HCT116 (cell line): ENCODE data around the gene NMD3. TPM values are rescaled to one million over a fixed set of nuclear protein-coding genes. Genes with fewer than 3 reads are reported as not detected.

Experiments
- ATAC-seq: fragments of 200-7000 bp; cut with Tn5 transposase; 2 replicates; pipeline ENCODE4 v1.9.1; 2020; ENCODE audit warnings: mild to moderate bottlenecking, moderate library complexity
- BruUV-seq: library from RNA; stranded (reverse); fragments of 400-500 nt; replicated peaks from 2 replicates; lab custom pipeline; 2021; lab: Mats Ljungman, UMichigan
- CTCF ChIA-PET: fragments of 300-600 bp; sonication (Branson Sonifier 250); formaldehyde crosslinking; loops from one replicate; lab custom pipeline; 2021; ENCODE audit warnings: antibody characterized with exemption; lab: Charles Lee
- POLR2A ChIA-PET: fragments of 300-600, 350-600 bp; sonication (Branson Sonifier 250); formaldehyde crosslinking; loops from one replicate; lab custom pipeline; 2021; ENCODE audit warnings: antibody characterized with exemption; lab: Charles Lee
- RAD21 ChIA-PET, 2 experiments: fragments of 300-600 bp; sonication (Branson Sonifier 250); formaldehyde crosslinking; loops; one replicate each; lab custom pipeline; 2023; ENCODE audit warnings: low total read pairs in 2 of 2; ENCODE audit not compliant: uncharacterized antibody in 2 of 2, unreplicated experiment in 2 of 2, low non-redundant PET in 1 of 2; lab: Charles Lee
- DNase-seq: peaks from one replicate; pipeline ENCODE4 v3.0.0-alpha.2; 2010; ENCODE audit warnings: low read depth, low spot score
- H2AFZ ChIP-seq: fragments of 200-600 bp; shearing (Covaris generic), sonication (generic); 2 replicates; pipeline ENCODE4 v1.6.1; 2017; ENCODE audit warnings: low read depth, mixed run types, mixed read lengths, antibody characterized with exemption, low read length; ENCODE audit not compliant: poor library complexity, severe bottlenecking
- H3K27ac ChIP-seq: 2 replicates; pipeline ENCODE4 v1.5.1; 2012; ENCODE audit warnings: low read depth, low read length
- H3K27me3 ChIP-seq: fragments of 200-600 bp; sonication (generic); 2 replicates; pipeline ENCODE4 v1.6.1; 2016; ENCODE audit warnings: mixed run types, low read length, mixed read lengths; ENCODE audit not compliant: insufficient read depth
- H3K36me3 ChIP-seq, 2 experiments: fragments of 200-500 bp in 1 of 2; fragments of 200-600 bp in 1 of 2; sonication (Bioruptor generic) in 1 of 2; sonication (generic) in 1 of 2; 2 replicates each; pipeline versions ENCODE4 v1.5.1 to v1.6.1; 2014 to 2016; ENCODE audit warnings: low read length in 2 of 2, inconsistent platforms in 1 of 2, mixed read lengths in 1 of 2, mixed run types in 1 of 2; ENCODE audit not compliant: insufficient read depth in 2 of 2, control insufficient read depth in 1 of 2
- H3K4me1 ChIP-seq, 2 experiments: fragments of 200-600 bp in 1 of 2; sonication (generic) in 1 of 2; 2 replicates each; pipeline versions ENCODE4 v1.5.1 to v1.6.1; 2012 to 2017; ENCODE audit warnings: low read length in 2 of 2, inconsistent platforms in 1 of 2, mild to moderate bottlenecking in 1 of 2, mixed read lengths in 1 of 2, mixed run types in 1 of 2, moderate library complexity in 1 of 2; ENCODE audit not compliant: insufficient read depth in 2 of 2, control insufficient read depth in 1 of 2
- H3K4me2 ChIP-seq: fragments of 200-600 bp; sonication (generic); 2 replicates; pipeline ENCODE4 v1.6.1; 2017; ENCODE audit warnings: mixed run types, low read length, mixed read lengths
- H3K4me3 ChIP-seq, 2 experiments: fragments of 200-600 bp in 1 of 2; sonication (generic) in 1 of 2; replicated peaks in 1 of 2; 2 replicates each; pipeline ENCODE4 v1.5.1; 2011 to 2016; ENCODE audit warnings: low read length in 2 of 2, control low read depth in 1 of 2, low read depth in 1 of 2, mild to moderate bottlenecking in 1 of 2, mixed read lengths in 1 of 2, mixed run types in 1 of 2
- H3K79me2 ChIP-seq: fragments of 200-600 bp; sonication (generic); 2 replicates; pipeline ENCODE4 v1.6.1; 2017; ENCODE audit warnings: mild to moderate bottlenecking, mixed run types, low read length, moderate library complexity, mixed read lengths; ENCODE audit not compliant: insufficient read depth
- H3K9ac ChIP-seq: fragments of 200-600 bp; sonication (generic); 2 replicates; pipeline ENCODE4 v1.6.1; 2016; ENCODE audit warnings: low read length, mixed read lengths
- H3K9me2 ChIP-seq: fragments of 200-600 bp; sonication (generic), shearing (Covaris generic); 2 replicates; pipeline ENCODE4 v1.6.1; 2017; ENCODE audit warnings: mixed run types, mild to moderate bottlenecking, moderate library complexity; ENCODE audit not compliant: insufficient read depth
- H3K9me3 ChIP-seq, 2 experiments: fragments of 200-500 bp in 1 of 2; fragments of 200-600 bp in 1 of 2; sonication (Bioruptor generic) in 1 of 2; sonication (generic) in 1 of 2; 2 replicates each; pipeline ENCODE4 v1.6.1; 2014 to 2017; ENCODE audit warnings: low read length in 2 of 2, mixed read lengths in 2 of 2, inconsistent platforms in 1 of 2, low read depth in 1 of 2, mild to moderate bottlenecking in 1 of 2, mixed run types in 1 of 2, moderate library complexity in 1 of 2; ENCODE audit not compliant: control insufficient read depth in 1 of 2, insufficient read depth in 1 of 2
- H4K20me1 ChIP-seq: fragments of 200-600 bp; sonication (generic), shearing (Covaris generic); 2 replicates; pipeline ENCODE4 v1.6.1; 2017; ENCODE audit warnings: mixed run types, mild to moderate bottlenecking, moderate library complexity; ENCODE audit not compliant: insufficient read depth
- ATF3 ChIP-seq: IDR thresholded peaks from 2 replicates; pipeline ENCODE4 v1.6.1; 2012
- EGR1 ChIP-seq: IDR thresholded peaks from 2 replicates; pipeline ENCODE4 v1.6.1; 2012; ENCODE audit warnings: low read depth
- ELF1 ChIP-seq: IDR thresholded peaks from 2 replicates; pipeline ENCODE4 v1.6.1; 2012; ENCODE audit warnings: low read depth, borderline replicate concordance
- EZH2 ChIP-seq: fragments of 200-600 bp; sonication (generic); IDR thresholded peaks from 2 replicates; pipeline ENCODE4 v1.6.1; 2017; ENCODE audit warnings: antibody characterized with exemption, mixed run types
- EZH2phosphoT487 ChIP-seq: fragments of 200-600 bp; IDR thresholded peaks from 2 replicates; pipeline ENCODE4 v1.6.1; 2018; ENCODE audit warnings: antibody characterized with exemption, borderline replicate concordance
- JUND ChIP-seq: IDR thresholded peaks from 2 replicates; pipeline ENCODE4 v1.6.1; 2012
- MAX ChIP-seq: IDR thresholded peaks from 2 replicates; pipeline ENCODE4 v1.6.1; 2012
- POLR2A ChIP-seq: IDR thresholded peaks from 2 replicates; pipeline ENCODE4 v1.7.0; 2011; ENCODE audit warnings: borderline replicate concordance; ENCODE audit not compliant: insufficient read depth, insufficient read length; ENCODE audit errors: extremely low read depth
- POLR2AphosphoS5 ChIP-seq: IDR thresholded peaks from 2 replicates; pipeline ENCODE4 v1.6.1; 2011; ENCODE audit warnings: mild to moderate bottlenecking, low read depth, low read length, moderate library complexity
- RAD21 ChIP-seq: IDR thresholded peaks from 2 replicates; pipeline ENCODE4 v1.6.1; 2012; ENCODE audit warnings: low read depth, mild to moderate bottlenecking
- REST ChIP-seq: IDR thresholded peaks from 2 replicates; pipeline ENCODE4 v1.6.1; 2012; ENCODE audit warnings: low read depth
- SIN3A ChIP-seq: IDR thresholded peaks from 2 replicates; pipeline ENCODE4 v1.6.1; 2012; ENCODE audit warnings: low read depth
- SP1 ChIP-seq: IDR thresholded peaks from 2 replicates; pipeline ENCODE4 v1.6.1; 2012; ENCODE audit warnings: low read depth
- TCF7L2 ChIP-seq: IDR thresholded peaks from 2 replicates; pipeline ENCODE4 v1.7.0; 2011; ENCODE audit warnings: borderline replicate concordance, inconsistent platforms; ENCODE audit not compliant: insufficient read depth, insufficient read length; ENCODE audit errors: extremely low read depth
- YY1 ChIP-seq: IDR thresholded peaks from 2 replicates; pipeline ENCODE4 v1.6.1; 2011; ENCODE audit warnings: low read length, low read depth, moderate library complexity, mild to moderate bottlenecking; ENCODE audit not compliant: insufficient replicate concordance; ENCODE audit errors: extremely low read depth
- ZNF274 ChIP-seq: fragments of 200-500 bp; sonication (Bioruptor generic); IDR thresholded peaks from 2 replicates; pipeline ENCODE4 v1.6.1; 2014; ENCODE audit warnings: mild to moderate bottlenecking, low read depth, low read length, inconsistent platforms
- intact Hi-C: fragments of 100-400 bp; cut with micrococcal nuclease; formaldehyde crosslinking; loops from 2 replicates; pipeline ENCODE4 v1.10.0; 2022
- total RNA-seq: library from RNA; stranded (reverse); gene quantifications from one replicate; pipeline ENCODE4 v1.2.1, GENCODE V29; 2021; ENCODE audit not compliant: unreplicated experiment

NMD3 gene
- total RNA-seq, 1 experiment from 2014 or later: 85.2 TPM

GRCh38 chr3:161284989-161285388 is 63.9 kb downstream of the NMD3 start (continued):
- TF ChIP-seq SIN3A (no peak), POLR2AphosphoS5 (no peak), ATF3 (no peak), JUND (no peak), MAX (no peak), ELF1 (no peak), EGR1 (no peak), TCF7L2 (no peak), RAD21 (no peak), EZH2phosphoT487 (no peak), SP1 (no peak), POLR2A (no peak)

- intact Hi-C loops: no loop called here
- ATAC-seq: no peak
- RAD21 ChIA-PET: no interaction called here
- Histone ChIP-seq H3K4me1 (peaks cover 0 to 8% of the 10 kb centered on the region in 2 experiments; a peak in 1 of 4 replicates), H3K9me3 (no peaks in the 10 kb centered on the region), H3K79me2 (no peaks in the 10 kb centered on the region), H3K36me3 (no peaks in the 10 kb centered on the region), H3K4me2 (no peak overlapping the region), H3K9me2 (no peaks in the 10 kb centered on the region), H3K9ac (no peak overlapping the region), H2AFZ (no peak overlapping the region), H3K27ac (no peak overlapping the region)
- CTCF ChIA-PET: interaction anchor here (1.5 kb wide), 1 partner anchor 15 kb away, joined by 4 read pairs; no protein-coding TSS in a partner anchor
- no peak for TF ChIP-seq ZNF274
- no peak for TF ChIP-seq REST
- TF ChIP-seq MAX: no peak
- TF ChIP-seq ATF3: no peak
- no peak for TF ChIP-seq EZH2
- no peak for TF ChIP-seq YY1
- TF ChIP-seq, all 23 proteins: peak for 0
- Histone ChIP-seq H3K27me3 (no peaks in the 10 kb centered on the region), H4K20me1 (no peaks in the 10 kb centered on the region), H3K4me3 (no peak overlapping the region)
- no peak for DNase-seq
- POLR2A ChIA-PET: no interaction called here
- BruUV-seq: no TSS peak
Measured at GRCh38 chr3:161289174-161289573, 68.1 kb downstream of the NMD3 start.
